Activated T-helper 17 cell treated with anti-CD3 and anti-CD28 coated beads, Interleukin-2, amount 50 U/mL, for 72 hours (primary cell): ENCODE measurements around the gene CD24. TPM values are rescaled to one million over a fixed set of nuclear protein-coding genes. Genes with fewer than 3 reads are reported as not detected.
"Not testable (repeated sequence)": the region's sequence is repeated elsewhere in the genome, so short reads cannot be mapped to it uniquely, and the experiment has no call there.

Experiments used
- ATAC-seq: fragments of 150-1000 bp; cut with Tn5 transposase; replicated peaks from 2 replicates; pipeline ENCODE4 v1.10.0; 2021; ENCODE audit warnings: mild to moderate bottlenecking, moderate library complexity
- H3K27ac Mint-ChIP-seq: one replicate; pipeline ENCODE4 v1.8.0; 2022; ENCODE audit warnings: mixed read lengths
- H3K27me3 Mint-ChIP-seq: one replicate; pipeline ENCODE4 v1.8.0; 2022; ENCODE audit warnings: mixed read lengths
- H3K36me3 Mint-ChIP-seq: one replicate; pipeline ENCODE4 v1.8.0; 2022; ENCODE audit warnings: low read depth, mild to moderate bottlenecking, mixed read lengths
- H3K4me1 Mint-ChIP-seq: one replicate; pipeline ENCODE4 v1.8.0; 2022; ENCODE audit warnings: mixed read lengths
- H3K4me3 Mint-ChIP-seq: one replicate; pipeline ENCODE4 v1.8.0; 2022; ENCODE audit warnings: mild to moderate bottlenecking, mixed read lengths
- H3K9me3 Mint-ChIP-seq: one replicate; pipeline ENCODE4 v1.8.0; 2022; ENCODE audit warnings: mixed read lengths
- total RNA-seq, 2 donors: library from RNA; stranded (reverse); gene quantifications; one replicate each; pipeline ENCODE4 v1.2.3, GENCODE V29; 2022

CD24 gene
- not detected for total RNA-seq

DNA sequence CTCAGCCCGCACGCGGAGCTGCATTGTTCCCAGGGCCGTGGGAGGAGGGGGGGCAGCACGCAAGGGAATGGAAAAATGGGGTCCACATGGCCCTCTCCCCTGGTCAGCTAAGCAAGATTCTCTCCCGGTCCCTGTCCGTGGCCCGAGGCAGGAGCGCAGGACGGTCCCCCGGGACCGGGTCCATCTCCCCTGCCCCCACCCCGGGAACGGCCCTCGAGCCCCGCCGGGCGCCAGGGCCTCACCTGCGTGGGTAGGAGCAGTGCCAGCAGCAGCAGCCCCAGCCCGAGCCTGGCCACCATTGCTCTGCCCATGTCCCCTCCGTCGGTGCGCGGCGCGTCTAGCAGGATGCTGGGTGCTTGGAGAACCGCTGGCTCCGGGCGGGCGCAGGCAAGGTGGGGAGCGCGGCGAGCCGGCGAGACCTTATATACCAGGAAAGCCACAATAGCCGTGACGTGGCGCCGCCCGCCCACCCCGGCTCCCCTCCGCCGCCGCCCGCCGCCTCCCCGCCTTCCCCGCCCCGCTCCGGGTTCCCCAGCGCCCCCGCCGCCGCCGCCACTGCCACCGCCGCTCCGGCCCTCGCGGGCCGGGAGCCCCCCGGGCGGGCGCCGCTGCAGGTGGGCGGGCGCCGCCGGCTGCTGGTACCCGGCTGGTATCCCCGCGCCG is at the start of gene CD24:
Gene CD24, minus strand, starts transcription at position 394 of the 663 bp plus-strand sequence. Its CDS starts 83 bp downstream, at position 311.
- H3K4me3 Mint-ChIP-seq: peak within 1 kb of the TSS; percentile 63
- H3K27me3 Mint-ChIP-seq: peaks cover 44% of the 10 kb centered on the region
- H3K9me3 Mint-ChIP-seq: no peaks in the 10 kb centered on the region
- H3K27ac Mint-ChIP-seq: no peak within 1 kb of the TSS
- H3K4me1 Mint-ChIP-seq: no peaks in the 10 kb centered on the region
- peak; percentile 12 for ATAC-seq
- H3K36me3 Mint-ChIP-seq: no peaks in the 10 kb centered on the region

- Mint-ChIP-seq H3K36me3 (no peaks in the 10 kb centered on the region), H3K4me1 (no peaks in the 10 kb centered on the region)
Observed at GRCh38 chr6:107021446-107022185, 47.1 kb upstream of the CD24 start.

DNA sequence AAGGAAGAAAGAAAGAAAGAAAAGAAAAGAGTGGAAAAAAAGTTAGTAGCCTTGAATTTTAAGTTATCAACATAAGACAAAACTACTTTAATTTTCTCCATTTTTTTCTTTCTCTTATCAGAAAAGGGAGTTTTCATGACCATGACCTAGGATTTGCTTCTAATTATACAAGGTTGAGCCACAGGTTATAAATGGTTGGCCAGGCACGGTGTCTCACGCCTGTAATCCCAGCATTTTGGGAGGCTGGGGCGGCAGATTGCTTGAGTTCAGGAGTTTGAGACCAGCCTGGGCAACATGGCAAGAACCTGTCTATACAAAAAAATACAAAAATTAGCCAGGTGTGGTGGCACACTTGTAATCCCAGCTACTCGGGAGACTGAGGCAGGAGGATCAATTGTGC is 45.7 kb upstream of the CD24 start:
- no peak overlapping the region for H3K27ac Mint-ChIP-seq
- no peaks in the 10 kb centered on the region for H3K36me3 Mint-ChIP-seq
- H3K27me3 Mint-ChIP-seq: no peaks in the 10 kb centered on the region
- no peak overlapping the region for H3K4me3 Mint-ChIP-seq
- no peak for ATAC-seq
- H3K9me3 Mint-ChIP-seq: no peaks in the 10 kb centered on the region
- H3K4me1 Mint-ChIP-seq: no peaks in the 10 kb centered on the region

More at GRCh38 chr6:107021446-107022185, 47.1 kb upstream of the CD24 start:
- H3K27ac Mint-ChIP-seq: no peak overlapping the region
- ATAC-seq: no peak
- H3K9me3 Mint-ChIP-seq: no peaks in the 10 kb centered on the region
- no peaks in the 10 kb centered on the region for H3K27me3 Mint-ChIP-seq
- H3K4me3 Mint-ChIP-seq: no peak overlapping the region

- not testable (repeated sequence) for H3K4me1 Mint-ChIP-seq, H3K9me3 Mint-ChIP-seq, H3K4me3 Mint-ChIP-seq, ATAC-seq, H3K36me3 Mint-ChIP-seq, H3K27ac Mint-ChIP-seq, H3K27me3 Mint-ChIP-seq
Observed at GRCh38 chr6:107019628-107020027, 45.1 kb upstream of the CD24 start.

- Mint-ChIP-seq H3K9me3 (no peaks in the 10 kb centered on the region), H3K27me3 (peaks cover 3% of the 10 kb centered on the region), H3K4me3 (no peak overlapping the region), H3K4me1 (no peaks in the 10 kb centered on the region), H3K36me3 (no peaks in the 10 kb centered on the region), H3K27ac (no peak overlapping the region)
- no peak for ATAC-seq
Observed at GRCh38 chr6:107019047-107019446, 44.5 kb upstream of the CD24 start.

DNA sequence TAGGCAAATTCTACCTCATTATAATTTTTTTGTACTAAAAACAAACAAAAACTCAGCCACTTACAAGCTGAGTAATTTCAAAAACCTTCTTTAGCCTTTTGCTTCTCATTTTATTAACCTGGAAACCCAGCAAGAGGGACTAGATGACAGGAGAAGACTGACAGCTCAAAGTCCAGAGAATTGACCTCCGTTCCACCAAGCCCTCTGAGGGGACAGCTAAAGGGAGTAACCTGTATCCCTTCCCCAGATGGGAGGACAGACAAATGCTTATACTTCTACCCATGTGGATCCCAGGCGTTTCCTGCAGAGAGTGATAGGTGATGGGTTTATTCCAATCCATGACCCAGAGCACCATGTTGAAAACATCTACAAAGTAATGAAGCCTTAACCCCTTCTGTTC is 35.0 kb upstream of the CD24 start:
- H3K36me3 Mint-ChIP-seq: no peaks in the 10 kb centered on the region
- H3K27me3 Mint-ChIP-seq: peaks cover 8% of the 10 kb centered on the region
- ATAC-seq: no peak
- no peak overlapping the region for H3K4me3 Mint-ChIP-seq
- H3K27ac Mint-ChIP-seq: no peak overlapping the region
- H3K9me3 Mint-ChIP-seq: no peaks in the 10 kb centered on the region
- no peaks in the 10 kb centered on the region for H3K4me1 Mint-ChIP-seq

DNA sequence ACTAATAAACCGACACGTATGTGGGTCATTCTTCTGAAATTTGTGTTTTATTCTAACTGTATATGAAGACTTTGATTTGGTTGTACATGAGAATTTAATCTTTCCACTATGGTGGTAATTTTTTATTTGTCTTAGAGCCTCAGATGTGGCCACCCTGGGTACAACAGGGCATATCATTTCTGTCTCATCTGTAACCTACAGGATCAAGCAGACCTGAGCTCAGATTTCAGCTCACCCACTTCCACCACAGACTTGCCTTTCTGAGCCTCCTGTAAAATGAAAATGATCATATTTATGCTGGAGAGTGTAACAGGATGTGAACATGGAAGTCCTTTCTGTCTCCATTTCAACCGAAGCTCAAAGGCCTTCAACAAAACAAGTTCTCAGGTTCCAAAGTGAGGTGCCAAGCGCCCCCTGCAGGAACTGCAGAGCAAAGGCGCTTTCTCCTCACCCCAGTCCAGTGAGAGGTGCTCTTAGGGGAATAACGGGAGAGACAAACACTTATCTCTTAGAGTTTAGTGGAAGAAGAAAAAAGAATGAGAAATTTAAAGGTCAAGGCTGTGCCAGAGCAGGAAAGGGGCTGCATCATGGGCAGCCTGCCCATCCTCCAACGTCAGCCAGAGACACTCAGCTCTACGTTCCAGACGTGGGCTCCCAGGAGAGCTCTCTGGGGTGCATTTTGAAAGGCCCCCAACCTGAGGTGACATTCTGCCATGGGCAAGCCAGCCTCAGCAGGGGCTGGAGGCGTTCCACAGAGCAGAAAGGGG is 23.0 kb upstream of the CD24 start:
- H3K9me3 Mint-ChIP-seq: no peaks in the 10 kb centered on the region
- ATAC-seq: peak; percentile 49
- H3K4me1 Mint-ChIP-seq: no peaks in the 10 kb centered on the region
- H3K27me3 Mint-ChIP-seq: no peaks in the 10 kb centered on the region
- no peak overlapping the region for H3K27ac Mint-ChIP-seq
- H3K36me3 Mint-ChIP-seq: no peaks in the 10 kb centered on the region
- no peak overlapping the region for H3K4me3 Mint-ChIP-seq

DNA sequence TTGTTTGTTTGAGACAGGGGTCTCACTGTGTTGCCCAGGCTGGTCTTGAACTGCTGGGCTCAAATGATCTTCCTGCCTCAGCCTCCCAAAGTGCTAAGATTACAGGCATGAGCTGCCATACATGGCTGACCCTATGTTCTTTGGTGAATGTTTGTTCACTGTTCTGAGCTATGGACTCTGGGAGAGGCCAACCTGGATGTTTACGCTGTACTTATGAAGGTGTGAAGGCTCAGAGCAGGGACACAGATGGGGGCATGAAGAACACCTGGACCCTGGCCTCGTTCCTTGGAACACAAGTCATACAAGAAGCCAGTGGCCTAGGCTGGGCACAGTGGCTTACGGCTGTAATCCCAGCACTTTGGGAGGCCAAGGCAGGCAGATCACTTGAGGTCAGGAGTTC is 21.1 kb upstream of the CD24 start:
- Mint-ChIP-seq H3K36me3 (no peaks in the 10 kb centered on the region), H3K4me1 (no peaks in the 10 kb centered on the region), H3K4me3 (no peak overlapping the region), H3K9me3 (no peaks in the 10 kb centered on the region), H3K27me3 (no peaks in the 10 kb centered on the region), H3K27ac (no peak overlapping the region)
- ATAC-seq: no peak

DNA sequence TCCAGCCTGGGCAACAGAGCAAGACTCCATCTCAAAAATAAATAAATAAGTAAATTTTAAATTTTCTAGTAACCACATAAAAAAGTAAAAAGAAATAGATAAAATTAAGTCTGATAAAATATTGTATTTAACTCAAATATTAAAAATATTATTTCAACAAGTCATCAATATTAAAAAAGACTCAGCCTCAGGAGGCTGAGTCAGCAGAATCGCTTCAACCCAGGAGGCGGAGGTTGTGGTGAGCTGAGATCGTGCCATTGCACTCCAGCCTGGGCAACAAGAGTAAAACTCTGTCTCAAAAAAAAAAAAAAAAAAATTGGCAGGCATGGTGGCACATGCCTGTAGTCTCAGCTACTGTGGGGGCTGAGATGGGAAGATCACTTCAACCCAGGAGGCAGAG is 15.2 kb upstream of the CD24 start:
- H3K9me3 Mint-ChIP-seq, H3K4me3 Mint-ChIP-seq, H3K27ac Mint-ChIP-seq, H3K27me3 Mint-ChIP-seq, ATAC-seq, H3K36me3 Mint-ChIP-seq, H3K4me1 Mint-ChIP-seq: not testable (repeated sequence)

DNA sequence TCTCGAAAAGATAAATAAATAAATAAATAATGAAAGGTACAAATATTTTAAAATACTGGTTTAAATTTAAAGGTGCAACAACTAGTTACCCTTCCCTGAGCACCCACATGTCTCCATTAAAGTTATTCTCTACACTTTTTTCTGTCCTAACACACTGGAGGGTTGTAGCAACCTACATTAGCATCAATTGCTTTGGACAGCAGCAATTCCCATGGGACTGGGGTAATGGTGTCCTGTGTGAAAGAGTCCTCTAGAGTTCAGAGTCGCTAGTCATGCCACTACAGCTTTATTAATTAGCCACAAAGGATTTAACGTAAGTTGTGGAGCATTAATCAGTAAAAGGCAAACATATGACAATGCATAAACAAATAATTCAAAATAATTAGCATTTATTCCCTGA is 14.1 kb upstream of the CD24 start:
- Mint-ChIP-seq H3K27ac (no peak overlapping the region), H3K36me3 (no peaks in the 10 kb centered on the region), H3K4me3 (no peak overlapping the region), H3K9me3 (no peaks in the 10 kb centered on the region), H3K4me1 (no peaks in the 10 kb centered on the region), H3K27me3 (peaks cover 3% of the 10 kb centered on the region)
- no peak for ATAC-seq

DNA sequence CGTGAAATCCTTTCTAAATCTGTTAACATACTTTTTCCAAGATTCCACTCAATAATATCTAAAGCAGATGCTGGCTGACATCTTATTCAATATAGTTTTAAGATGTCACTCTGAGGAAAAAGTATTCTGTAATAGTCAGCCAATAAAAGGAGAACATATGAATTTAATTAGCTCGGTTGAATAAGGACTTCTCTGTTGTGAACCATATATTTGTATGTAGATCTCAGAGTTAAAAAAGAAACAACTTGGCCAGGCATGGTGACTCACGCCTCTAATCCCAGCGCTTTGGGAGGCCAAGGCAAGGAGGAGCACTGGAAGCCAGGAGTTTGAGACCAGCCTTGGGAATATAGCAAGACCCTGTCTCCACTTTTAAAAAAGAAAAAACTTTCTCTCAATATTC is 7.4 kb upstream of the CD24 start:
- no peak for ATAC-seq
- Mint-ChIP-seq H3K27me3 (peaks cover 22% of the 10 kb centered on the region), H3K9me3 (no peaks in the 10 kb centered on the region), H3K36me3 (no peaks in the 10 kb centered on the region), H3K4me1 (no peaks in the 10 kb centered on the region), H3K27ac (no peak overlapping the region), H3K4me3 (no peak overlapping the region)

GRCh38 chr6:106980926-106981325 is 6.4 kb upstream of the CD24 start:
- no peak overlapping the region for H3K27ac Mint-ChIP-seq

GRCh38 chr6:106979435-106979884 is 4.9 kb upstream of the CD24 start:
- peaks cover 24% of the 10 kb centered on the region for H3K27me3 Mint-ChIP-seq
- H3K36me3 Mint-ChIP-seq: no peaks in the 10 kb centered on the region
- no peaks in the 10 kb centered on the region for H3K9me3 Mint-ChIP-seq
- peak; percentile 66 for ATAC-seq
- no peaks in the 10 kb centered on the region for H3K4me1 Mint-ChIP-seq
- no peak overlapping the region for H3K27ac Mint-ChIP-seq
- no peak overlapping the region for H3K4me3 Mint-ChIP-seq

More at GRCh38 chr6:106980926-106981325, 6.4 kb upstream of the CD24 start:
- Mint-ChIP-seq H3K36me3 (no peaks in the 10 kb centered on the region), H3K4me1 (no peaks in the 10 kb centered on the region), H3K27me3 (peaks cover 24% of the 10 kb centered on the region), H3K9me3 (no peaks in the 10 kb centered on the region), H3K4me3 (no peak overlapping the region)
- ATAC-seq: no peak

DNA sequence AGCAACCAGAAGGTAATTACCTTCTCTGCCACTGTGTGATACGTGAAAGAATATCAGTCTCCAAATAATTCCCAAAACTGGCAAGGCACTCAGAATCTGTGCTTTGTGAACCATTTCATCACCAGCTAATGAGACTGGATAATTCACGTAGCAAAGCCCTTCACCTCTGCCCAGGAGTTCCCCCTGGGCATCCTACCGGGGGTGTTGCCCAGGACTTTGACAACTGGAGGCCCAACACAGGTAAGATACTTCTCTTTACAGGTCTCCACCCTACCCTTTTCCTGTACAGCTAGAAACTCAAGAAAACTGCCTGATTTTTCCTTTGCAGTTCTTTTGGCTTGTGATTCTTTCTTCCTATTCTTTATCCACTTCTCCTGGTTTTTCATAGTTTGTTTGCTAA is 2.7 kb upstream of the CD24 start:
- ATAC-seq: no peak
- H3K27ac Mint-ChIP-seq: no peak overlapping the region
- H3K9me3 Mint-ChIP-seq: no peaks in the 10 kb centered on the region

GRCh38 chr6:106976270-106976669 is 1.7 kb upstream of the CD24 start:
- Mint-ChIP-seq H3K4me3 (peak overlapping the region; percentile 49), H3K27me3 (peaks cover 46% of the 10 kb centered on the region), H3K36me3 (no peaks in the 10 kb centered on the region), H3K9me3 (no peaks in the 10 kb centered on the region), H3K27ac (no peak overlapping the region), H3K4me1 (no peaks in the 10 kb centered on the region)
- ATAC-seq: no peak

More for the DNA sequence above, 2.7 kb upstream of the CD24 start:
- Mint-ChIP-seq H3K4me1 (no peaks in the 10 kb centered on the region), H3K4me3 (no peak overlapping the region), H3K27me3 (peaks cover 39% of the 10 kb centered on the region), H3K36me3 (no peaks in the 10 kb centered on the region)
